HepG2 (cell line): Measurements from ENCODE around the gene PIR. TPM values are rescaled to one million over a fixed set of nuclear protein-coding genes. Genes with fewer than 3 reads are reported as not detected.

Experiments
- BRCA1 ChIP-seq: sonication (generic); formaldehyde crosslinking; IDR thresholded peaks from 2 replicates; pipeline ENCODE4 v1.4.0; 2020; ENCODE audit warnings: missing genetic modification reagents
- CBX2 ChIP-seq, 2 experiments: fragments of 200-600 bp in 1 of 2; sonication (generic); formaldehyde crosslinking in 1 of 2; IDR thresholded peaks; 2 replicates each; pipeline versions ENCODE4 v1.7.0 to v1.8.1; 2018 to 2022; ENCODE audit warnings: low read depth in 2 of 2, low read length in 1 of 2, mild to moderate bottlenecking in 1 of 2, missing genetic modification reagents in 1 of 2
- CHD4 ChIP-seq: fragments of 200-600 bp; sonication (generic); IDR thresholded peaks from 2 replicates; pipeline ENCODE4 v1.7.0; 2017; ENCODE audit warnings: mild to moderate bottlenecking, low read length, borderline replicate concordance
- CREM ChIP-seq, 2 experiments: sonication (generic) in 1 of 2; formaldehyde crosslinking in 1 of 2; IDR thresholded peaks; 2 replicates each; pipeline versions ENCODE4 v1.4.0 to v1.6.1; 2016 to 2020; ENCODE audit warnings: antibody characterized with exemption in 1 of 2, mild to moderate bottlenecking in 1 of 2, missing genetic modification reagents in 1 of 2
- KLF11 ChIP-seq: IDR thresholded peaks from 2 replicates; pipeline ENCODE4 v1.6.1; 2016; ENCODE audit warnings: missing compliant biosample characterization
- SALL2 ChIP-seq: sonication (generic); formaldehyde crosslinking; IDR thresholded peaks from 2 replicates; pipeline ENCODE4 v1.8.1; 2023; ENCODE audit warnings: mild to moderate bottlenecking, missing genetic modification reagents, inconsistent platforms
- ZFY ChIP-seq: sonication (generic); formaldehyde crosslinking; IDR thresholded peaks from 2 replicates; pipeline ENCODE4 v1.4.0; 2020; ENCODE audit warnings: missing genetic modification reagents
- ZNF468 ChIP-seq: sonication (generic); formaldehyde crosslinking; IDR thresholded peaks from 2 replicates; pipeline ENCODE4 v1.8.0; 2022; ENCODE audit warnings: mild to moderate bottlenecking, moderate library complexity, missing genetic modification reagents
- ZNF766 ChIP-seq: sonication (generic); formaldehyde crosslinking; IDR thresholded peaks from 2 replicates; pipeline ENCODE4 v1.5.0; 2020; ENCODE audit warnings: missing genetic modification reagents, borderline replicate concordance
- ZNF773 ChIP-seq: sonication (generic); formaldehyde crosslinking; IDR thresholded peaks from 2 replicates; pipeline ENCODE4 v1.4.0; 2020; ENCODE audit warnings: missing genetic modification reagents, borderline replicate concordance
- ZSCAN9 ChIP-seq: IDR thresholded peaks from 2 replicates; pipeline ENCODE4 v1.6.1; 2016; ENCODE audit warnings: borderline replicate concordance
- polyA plus RNA-seq, 8 experiments: library from polyadenylated mRNA; depleted of rRNA in 3 of 8; stranded (reverse) in 7 of 8; unstranded in 1 of 8; fragments of >200 nt; fragmentation: Illumina TruSeq in 4 of 8; extraction: Trizol in 4 of 8; gene quantifications; 2 replicates each; pipeline versions ENCODE4 v1.2.1 to v1.2.3, GENCODE V29; 2011 to 2016; ENCODE audit warnings: low read depth in 4 of 8, missing spikeins in 1 of 8, mixed read lengths in 1 of 8; ENCODE audit not compliant: insufficient read depth in 1 of 8
- total RNA-seq, 5 experiments: library from RNA; depleted of rRNA; stranded (reverse); fragments of >200 nt; fragmentation: Illumina TruSeq; extraction: Trizol; gene quantifications; 2 replicates each; pipeline ENCODE4 v1.2.3, GENCODE V29; 2016; ENCODE audit warnings: low read depth in 1 of 5
- TF ChIP-seq, protein P1 (sequence below): sonication (generic); formaldehyde crosslinking; IDR thresholded peaks from 2 replicates; pipeline ENCODE4 v1.4.0; 2020; ENCODE audit warnings: mild to moderate bottlenecking, missing genetic modification reagents
- TF ChIP-seq, protein P2 (sequence below): sonication (generic); formaldehyde crosslinking; conservative IDR thresholded peaks from 2 replicates; pipeline ENCODE4 v1.4.0; 2020; ENCODE audit warnings: missing genetic modification reagents
- TF ChIP-seq, protein P3 (sequence below): sonication (generic); formaldehyde crosslinking; IDR thresholded peaks from 2 replicates; pipeline ENCODE4 v1.8.1; 2023; ENCODE audit warnings: missing genetic modification reagents, inconsistent platforms, borderline replicate concordance
- TF ChIP-seq, protein P4 (sequence below): sonication (generic); formaldehyde crosslinking; IDR thresholded peaks from 2 replicates; pipeline ENCODE4 v1.4.0; 2020; ENCODE audit warnings: missing genetic modification reagents
- TF ChIP-seq, protein P5 (sequence below): IDR thresholded peaks from 2 replicates; pipeline ENCODE4 v1.6.1; 2016; ENCODE audit warnings: low read depth, control low read depth
- TF ChIP-seq, protein P6 (sequence below): sonication (generic); formaldehyde crosslinking; conservative IDR thresholded peaks from 2 replicates; pipeline ENCODE4 v1.8.1; 2023; ENCODE audit warnings: missing genetic modification reagents
- TF ChIP-seq, protein P7 (sequence below): IDR thresholded peaks from 2 replicates; pipeline ENCODE4 v1.6.1; 2016; ENCODE audit warnings: low read depth

Gene PIR
- total and polyA plus RNA-seq, 2 of the 13 experiments (the other 11 are each of a cell fraction or from before 2014, with no cell fraction given) = 12.2 to 38.0 TPM

DNA sequence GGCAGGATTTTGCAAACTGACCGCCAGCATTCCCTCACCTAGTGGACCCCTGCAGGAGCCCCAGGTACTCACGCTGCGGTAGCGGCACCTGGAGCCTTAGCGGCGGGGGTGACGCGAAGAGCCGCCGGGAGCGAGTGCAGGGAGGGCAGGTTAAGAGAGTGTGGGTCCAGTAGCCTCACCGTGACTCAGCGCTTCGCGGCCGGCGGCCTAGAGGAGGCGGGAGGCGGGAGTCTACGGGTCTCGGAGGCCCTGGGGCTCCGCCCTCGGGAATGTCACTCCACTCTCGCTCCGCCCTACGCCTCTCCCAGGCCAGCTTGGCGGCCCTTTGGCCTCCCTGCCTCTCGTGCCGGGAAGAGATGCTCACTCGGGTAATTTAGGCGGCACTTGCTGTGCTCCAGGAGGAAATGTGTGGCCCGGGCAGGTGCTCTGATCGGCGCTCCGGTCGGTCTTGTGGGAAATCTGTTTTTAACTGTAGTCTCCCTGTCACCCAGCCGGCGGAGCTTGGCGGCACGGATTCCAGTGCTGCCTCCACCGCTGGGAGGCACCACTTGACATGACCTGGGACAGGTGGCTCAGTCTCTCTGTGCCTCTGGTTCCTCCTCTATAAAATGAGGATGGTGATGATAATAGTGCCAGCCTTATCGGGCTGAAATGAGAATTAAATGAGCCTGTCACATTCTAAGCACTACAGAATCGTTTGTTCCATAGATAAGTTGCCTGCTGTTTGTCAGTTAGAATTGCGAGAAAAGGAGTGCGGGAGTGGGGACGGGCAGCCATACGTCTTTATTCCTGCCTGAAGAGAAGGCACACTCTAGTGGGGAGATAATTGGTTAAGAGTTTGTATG is at the start of gene PIR (continued):
- TF ChIP-seq KLF11 (CRISPR knock-in tag) (no peak), SALL2 (CRISPR knock-in tag) (no peak), BRCA1 (CRISPR knock-in tag) (no peak), ZSCAN9 (CRISPR knock-in tag) (no peak), ZNF773 (CRISPR knock-in tag) (no peak), ZNF766 (CRISPR knock-in tag) (no peak), ZFY (peak; percentile 58), CBX2 (IDR thresholded peaks at IDR 0.05; ENCODE audit: low read depth, low read length) (no peak), CBX2 (CRISPR knock-in tag; IDR thresholded peaks at IDR 0.05; ENCODE audit: low read depth) (no peak), CHD4 (no peak), CREM (IDR thresholded peaks at IDR 0.05) (no peak), CREM (CRISPR knock-in tag; IDR thresholded peaks at IDR 0.05) (no peak), ZNF468 (CRISPR knock-in tag) (no peak)
- TF ChIP-seq, protein P1, sequence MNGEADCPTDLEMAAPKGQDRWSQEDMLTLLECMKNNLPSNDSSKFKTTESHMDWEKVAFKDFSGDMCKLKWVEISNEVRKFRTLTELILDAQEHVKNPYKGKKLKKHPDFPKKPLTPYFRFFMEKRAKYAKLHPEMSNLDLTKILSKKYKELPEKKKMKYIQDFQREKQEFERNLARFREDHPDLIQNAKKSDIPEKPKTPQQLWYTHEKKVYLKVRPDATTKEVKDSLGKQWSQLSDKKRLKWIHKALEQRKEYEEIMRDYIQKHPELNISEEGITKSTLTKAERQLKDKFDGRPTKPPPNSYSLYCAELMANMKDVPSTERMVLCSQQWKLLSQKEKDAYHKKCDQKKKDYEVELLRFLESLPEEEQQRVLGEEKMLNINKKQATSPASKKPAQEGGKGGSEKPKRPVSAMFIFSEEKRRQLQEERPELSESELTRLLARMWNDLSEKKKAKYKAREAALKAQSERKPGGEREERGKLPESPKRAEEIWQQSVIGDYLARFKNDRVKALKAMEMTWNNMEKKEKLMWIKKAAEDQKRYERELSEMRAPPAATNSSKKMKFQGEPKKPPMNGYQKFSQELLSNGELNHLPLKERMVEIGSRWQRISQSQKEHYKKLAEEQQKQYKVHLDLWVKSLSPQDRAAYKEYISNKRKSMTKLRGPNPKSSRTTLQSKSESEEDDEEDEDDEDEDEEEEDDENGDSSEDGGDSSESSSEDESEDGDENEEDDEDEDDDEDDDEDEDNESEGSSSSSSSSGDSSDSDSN = peak; percentile 83
- TF ChIP-seq, protein P2, sequence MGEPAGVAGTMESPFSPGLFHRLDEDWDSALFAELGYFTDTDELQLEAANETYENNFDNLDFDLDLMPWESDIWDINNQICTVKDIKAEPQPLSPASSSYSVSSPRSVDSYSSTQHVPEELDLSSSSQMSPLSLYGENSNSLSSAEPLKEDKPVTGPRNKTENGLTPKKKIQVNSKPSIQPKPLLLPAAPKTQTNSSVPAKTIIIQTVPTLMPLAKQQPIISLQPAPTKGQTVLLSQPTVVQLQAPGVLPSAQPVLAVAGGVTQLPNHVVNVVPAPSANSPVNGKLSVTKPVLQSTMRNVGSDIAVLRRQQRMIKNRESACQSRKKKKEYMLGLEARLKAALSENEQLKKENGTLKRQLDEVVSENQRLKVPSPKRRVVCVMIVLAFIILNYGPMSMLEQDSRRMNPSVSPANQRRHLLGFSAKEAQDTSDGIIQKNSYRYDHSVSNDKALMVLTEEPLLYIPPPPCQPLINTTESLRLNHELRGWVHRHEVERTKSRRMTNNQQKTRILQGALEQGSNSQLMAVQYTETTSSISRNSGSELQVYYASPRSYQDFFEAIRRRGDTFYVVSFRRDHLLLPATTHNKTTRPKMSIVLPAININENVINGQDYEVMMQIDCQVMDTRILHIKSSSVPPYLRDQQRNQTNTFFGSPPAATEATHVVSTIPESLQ (CRISPR knock-in tag) = no peak
- TF ChIP-seq, protein P3, sequence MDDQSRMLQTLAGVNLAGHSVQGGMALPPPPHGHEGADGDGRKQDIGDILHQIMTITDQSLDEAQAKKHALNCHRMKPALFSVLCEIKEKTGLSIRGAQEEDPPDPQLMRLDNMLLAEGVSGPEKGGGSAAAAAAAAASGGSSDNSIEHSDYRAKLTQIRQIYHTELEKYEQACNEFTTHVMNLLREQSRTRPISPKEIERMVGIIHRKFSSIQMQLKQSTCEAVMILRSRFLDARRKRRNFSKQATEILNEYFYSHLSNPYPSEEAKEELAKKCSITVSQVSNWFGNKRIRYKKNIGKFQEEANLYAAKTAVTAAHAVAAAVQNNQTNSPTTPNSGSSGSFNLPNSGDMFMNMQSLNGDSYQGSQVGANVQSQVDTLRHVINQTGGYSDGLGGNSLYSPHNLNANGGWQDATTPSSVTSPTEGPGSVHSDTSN (CRISPR knock-in tag) = no peak
- TF ChIP-seq, protein P4, sequence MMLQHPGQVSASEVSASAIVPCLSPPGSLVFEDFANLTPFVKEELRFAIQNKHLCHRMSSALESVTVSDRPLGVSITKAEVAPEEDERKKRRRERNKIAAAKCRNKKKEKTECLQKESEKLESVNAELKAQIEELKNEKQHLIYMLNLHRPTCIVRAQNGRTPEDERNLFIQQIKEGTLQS (CRISPR knock-in tag) = no peak
- TF ChIP-seq, protein P5, sequence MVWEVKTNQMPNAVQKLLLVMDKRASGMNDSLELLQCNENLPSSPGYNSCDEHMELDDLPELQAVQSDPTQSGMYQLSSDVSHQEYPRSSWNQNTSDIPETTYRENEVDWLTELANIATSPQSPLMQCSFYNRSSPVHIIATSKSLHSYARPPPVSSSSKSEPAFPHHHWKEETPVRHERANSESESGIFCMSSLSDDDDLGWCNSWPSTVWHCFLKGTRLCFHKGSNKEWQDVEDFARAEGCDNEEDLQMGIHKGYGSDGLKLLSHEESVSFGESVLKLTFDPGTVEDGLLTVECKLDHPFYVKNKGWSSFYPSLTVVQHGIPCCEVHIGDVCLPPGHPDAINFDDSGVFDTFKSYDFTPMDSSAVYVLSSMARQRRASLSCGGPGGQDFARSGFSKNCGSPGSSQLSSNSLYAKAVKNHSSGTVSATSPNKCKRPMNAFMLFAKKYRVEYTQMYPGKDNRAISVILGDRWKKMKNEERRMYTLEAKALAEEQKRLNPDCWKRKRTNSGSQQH (CRISPR knock-in tag) = no peak
- TF ChIP-seq, protein P6, sequence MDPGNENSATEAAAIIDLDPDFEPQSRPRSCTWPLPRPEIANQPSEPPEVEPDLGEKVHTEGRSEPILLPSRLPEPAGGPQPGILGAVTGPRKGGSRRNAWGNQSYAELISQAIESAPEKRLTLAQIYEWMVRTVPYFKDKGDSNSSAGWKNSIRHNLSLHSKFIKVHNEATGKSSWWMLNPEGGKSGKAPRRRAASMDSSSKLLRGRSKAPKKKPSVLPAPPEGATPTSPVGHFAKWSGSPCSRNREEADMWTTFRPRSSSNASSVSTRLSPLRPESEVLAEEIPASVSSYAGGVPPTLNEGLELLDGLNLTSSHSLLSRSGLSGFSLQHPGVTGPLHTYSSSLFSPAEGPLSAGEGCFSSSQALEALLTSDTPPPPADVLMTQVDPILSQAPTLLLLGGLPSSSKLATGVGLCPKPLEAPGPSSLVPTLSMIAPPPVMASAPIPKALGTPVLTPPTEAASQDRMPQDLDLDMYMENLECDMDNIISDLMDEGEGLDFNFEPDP = no peak
- TF ChIP-seq, protein P7, sequence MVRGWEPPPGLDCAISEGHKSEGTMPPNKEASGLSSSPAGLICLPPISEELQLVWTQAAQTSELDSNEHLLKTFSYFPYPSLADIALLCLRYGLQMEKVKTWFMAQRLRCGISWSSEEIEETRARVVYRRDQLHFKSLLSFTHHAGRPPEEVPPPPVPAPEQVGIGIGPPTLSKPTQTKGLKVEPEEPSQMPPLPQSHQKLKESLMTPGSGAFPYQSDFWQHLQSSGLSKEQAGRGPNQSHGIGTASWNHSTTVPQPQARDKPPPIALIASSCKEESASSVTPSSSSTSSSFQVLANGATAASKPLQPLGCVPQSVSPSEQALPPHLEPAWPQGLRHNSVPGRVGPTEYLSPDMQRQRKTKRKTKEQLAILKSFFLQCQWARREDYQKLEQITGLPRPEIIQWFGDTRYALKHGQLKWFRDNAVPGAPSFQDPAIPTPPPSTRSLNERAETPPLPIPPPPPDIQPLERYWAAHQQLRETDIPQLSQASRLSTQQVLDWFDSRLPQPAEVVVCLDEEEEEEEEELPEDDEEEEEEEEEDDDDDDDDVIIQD (CRISPR knock-in tag) = no peak
